Parietal lobe (tissue), 1 donor: ENCODE results near the gene ELOVL7. TPM values are rescaled to one million over a fixed set of nuclear protein-coding genes. Genes with fewer than 3 reads are reported as not detected.

Source experiments
- total RNA-seq: library from RNA; depleted of rRNA; stranded (reverse); fragments of >200 nt; gene quantifications from one replicate; pipeline ENCODE4 v1.2.3, GENCODE V29; 2014

The ELOVL7 gene
- 4.1 TPM for total RNA-seq

DNA sequence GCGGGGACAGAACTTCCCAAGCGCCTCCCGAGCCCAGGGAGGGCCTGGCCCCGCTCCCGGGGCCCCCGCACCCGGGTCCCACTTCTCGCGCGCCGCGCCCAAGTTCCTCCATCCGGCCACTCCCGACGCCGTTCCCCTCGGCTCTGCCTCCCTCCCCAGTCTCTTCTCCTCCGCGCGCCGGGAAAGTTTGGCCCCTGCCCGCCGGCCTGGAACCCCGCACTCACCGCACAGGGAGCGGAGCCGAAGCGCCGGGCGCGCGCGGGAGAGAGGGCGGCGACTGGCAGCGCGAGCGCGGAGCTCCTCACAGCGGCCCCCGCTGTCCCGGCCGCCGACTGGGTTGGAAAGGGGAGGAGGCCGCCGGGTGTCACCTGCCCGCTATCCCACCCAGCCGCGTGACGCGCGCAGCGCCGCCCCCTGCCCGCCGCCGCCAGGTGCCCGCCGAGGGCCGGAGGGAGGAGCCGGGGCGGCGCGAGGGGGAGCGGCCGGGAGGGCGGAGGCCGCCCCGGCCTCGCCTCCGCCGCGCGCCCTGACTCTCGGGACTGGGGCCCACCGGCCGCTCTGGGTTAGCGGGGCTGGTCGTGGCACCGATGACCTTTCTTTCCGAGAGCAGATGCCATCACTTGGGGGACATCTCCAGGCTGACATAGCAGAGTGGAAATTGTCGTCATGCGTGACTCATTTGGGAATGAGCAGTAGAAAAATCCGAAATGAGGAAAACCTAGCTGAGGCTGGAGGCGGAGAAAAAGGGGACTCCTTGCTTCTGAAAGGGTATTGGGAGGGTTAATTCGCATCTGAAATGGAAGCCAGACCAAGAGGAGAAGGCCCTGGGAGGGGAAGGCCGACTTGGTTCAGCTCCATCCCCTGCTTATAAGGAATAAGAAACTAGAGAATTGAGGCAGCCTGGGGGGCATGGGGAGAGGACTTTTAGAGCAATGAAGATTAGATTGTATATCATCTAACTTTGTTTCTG is at the start of gene ELOVL7:
TSS of gene ELOVL7 (minus strand) at position 334 of the 970 bp plus-strand sequence. CDS start 56,872 bp downstream, outside the sequence.

Other genes with a start within 250 kb of the ELOVL7 start
- gene DEPDC1B, start 144.1 kb downstream of the ELOVL7 start, total RNA-seq: 17.5 TPM
- 43.8 TPM for gene ERCC8, start 100.8 kb upstream of the ELOVL7 start, total RNA-seq
- 23.8 TPM for gene NDUFAF2, start 100.9 kb upstream of the ELOVL7 start, total RNA-seq